Measurements from ENCODE around the gene SCAANT1.

- TF ChIP-seq CTCF (IDR thresholded peaks at IDR 0.05) (no peak), POLR2A (IDR thresholded peaks at IDR 0.05) (no peak)
Measured at GRCh38 chr3:63908776-63909175, 3.4 kb downstream of the SCAANT1 start.
